Neural cell (in vitro differentiated cells): ENCODE results near the gene SLC12A4. TPM values are rescaled to one million over a fixed set of nuclear protein-coding genes. Genes with fewer than 3 reads are reported as not detected.

Experiments used
- H2AFZ ChIP-seq: fragments of 200-600, 300-800 bp; sonication (generic), shearing (Covaris generic); 2 replicates; pipeline ENCODE4 v1.6.0; 2014; ENCODE audit warnings: low read depth, mild to moderate bottlenecking, antibody characterized with exemption, low read length, moderate library complexity
- H3F3A ChIP-seq: fragments of 200-600 bp; shearing (Covaris generic); 2 replicates; pipeline ENCODE4 v1.6.1; 2016; ENCODE audit warnings: mild to moderate bottlenecking, moderate library complexity, mixed read lengths, antibody characterized with exemption, low read length; ENCODE audit not compliant: insufficient read depth, poor library complexity, severe bottlenecking
- H3K27ac ChIP-seq: fragments of 200-600, 300-800 bp; sonication (generic), shearing (Covaris generic); 2 replicates; pipeline ENCODE4 v1.5.1; 2014; ENCODE audit warnings: mild to moderate bottlenecking, low read length, moderate library complexity
- H3K27me3 ChIP-seq: fragments of 300-800, 200-600 bp; sonication (generic), shearing (Covaris generic); 2 replicates; pipeline ENCODE4 v1.6.0; 2014; ENCODE audit warnings: mild to moderate bottlenecking, low read depth, low read length, moderate library complexity; ENCODE audit not compliant: insufficient read depth
- H3K36me3 ChIP-seq: fragments of 300-800, 200-600 bp; sonication (generic), shearing (Covaris generic); 2 replicates; pipeline ENCODE4 v1.5.1; 2014; ENCODE audit warnings: mild to moderate bottlenecking, antibody characterized with exemption, low read length, moderate library complexity; ENCODE audit not compliant: insufficient read depth
- H3K4me2 ChIP-seq: fragments of 300-800, 200-600 bp; sonication (generic), shearing (Covaris generic); 2 replicates; pipeline ENCODE4 v1.6.0; 2014; ENCODE audit warnings: mild to moderate bottlenecking, low read length
- H3K4me3 ChIP-seq: fragments of 300-800, 200-600 bp; sonication (generic), shearing (Covaris generic); 2 replicates; pipeline ENCODE4 v1.5.1; 2014; ENCODE audit warnings: mild to moderate bottlenecking, low read length, moderate library complexity
- H3K79me2 ChIP-seq: fragments of 200-600 bp; shearing (Covaris generic); replicated peaks from 2 replicates; pipeline ENCODE4 v1.6.0; 2014; ENCODE audit warnings: mild to moderate bottlenecking, low read length, moderate library complexity; ENCODE audit not compliant: insufficient read depth
- H3K9ac ChIP-seq: fragments of 300-800, 200-600 bp; sonication (generic), shearing (Covaris generic); 2 replicates; pipeline ENCODE4 v1.6.1; 2016; ENCODE audit warnings: mild to moderate bottlenecking, low read length, mixed read lengths
- H3K9me2 ChIP-seq: fragments of 200-600 bp; shearing (Covaris generic); 2 replicates; pipeline ENCODE4 v1.6.1; 2016; ENCODE audit warnings: mild to moderate bottlenecking, low read length, mixed read lengths; ENCODE audit not compliant: insufficient read depth
- H3K9me3 ChIP-seq: fragments of 200-600, 300-800 bp; sonication (generic), shearing (Covaris generic); 2 replicates; pipeline ENCODE4 v1.6.1; 2016; ENCODE audit warnings: mild to moderate bottlenecking, mixed run types, low read length, moderate library complexity, mixed read lengths
- H4K20me1 ChIP-seq: fragments of 200-600 bp; shearing (Covaris generic); 2 replicates; pipeline ENCODE4 v1.6.1; 2016; ENCODE audit warnings: mild to moderate bottlenecking, mixed run types; ENCODE audit not compliant: insufficient read depth
- EP300 ChIP-seq: fragments of 450-650 bp; conservative IDR thresholded peaks from 2 replicates; pipeline ENCODE4 v1.6.1; 2014; ENCODE audit warnings: antibody characterized with exemption, mild to moderate bottlenecking, moderate library complexity; ENCODE audit not compliant: poor library complexity, severe bottlenecking
- EZH2 ChIP-seq: fragments of 200-600, 300-800 bp; shearing (Covaris generic), sonication (generic); IDR thresholded peaks from 2 replicates; pipeline ENCODE4 v1.6.1; 2014; ENCODE audit warnings: antibody characterized with exemption, low read length, borderline replicate concordance, mild to moderate bottlenecking; ENCODE audit not compliant: insufficient read depth, poor library complexity, severe bottlenecking
- MXI1 ChIP-seq: fragments of 450-650 bp; conservative IDR thresholded peaks from 2 replicates; pipeline ENCODE4 v1.6.1; 2014; ENCODE audit warnings: antibody characterized with exemption, mild to moderate bottlenecking; ENCODE audit not compliant: poor library complexity, severe bottlenecking
- POLR2AphosphoS5 ChIP-seq: IDR thresholded peaks from 2 replicates; pipeline ENCODE4 v1.6.1; 2012
- RAD21 ChIP-seq: fragments of 450-650 bp; conservative IDR thresholded peaks from 2 replicates; pipeline ENCODE4 v1.6.1; 2014; ENCODE audit warnings: antibody characterized with exemption, mild to moderate bottlenecking, moderate library complexity
- SMC3 ChIP-seq: fragments of 450-650 bp; conservative IDR thresholded peaks from 2 replicates; pipeline ENCODE4 v1.6.1; 2014; ENCODE audit warnings: antibody characterized with exemption, mild to moderate bottlenecking, moderate library complexity; ENCODE audit not compliant: poor library complexity
- TAF1 ChIP-seq: IDR thresholded peaks from 2 replicates; pipeline ENCODE4 v1.6.1; 2012; ENCODE audit warnings: low read depth
- polyA plus RNA-seq: library from polyadenylated mRNA; depleted of rRNA; stranded (reverse); fragments of >200 nt; gene quantifications from 2 replicates; pipeline ENCODE4 v1.2.3, GENCODE V29; 2014
- TF ChIP-seq, protein P1 (sequence below): IDR thresholded peaks from 2 replicates; pipeline ENCODE4 v1.6.1; 2012; ENCODE audit warnings: borderline replicate concordance
- TF ChIP-seq, protein P2 (sequence below): fragments of 450-650 bp; IDR thresholded peaks from 2 replicates; pipeline ENCODE4 v1.5.1; 2014; ENCODE audit warnings: antibody characterized with exemption, mild to moderate bottlenecking, moderate library complexity; ENCODE audit not compliant: poor library complexity, severe bottlenecking

Gene SLC12A4
- polyA plus RNA-seq, 1 donor from 2014 or later: 0.11 TPM

DNA sequence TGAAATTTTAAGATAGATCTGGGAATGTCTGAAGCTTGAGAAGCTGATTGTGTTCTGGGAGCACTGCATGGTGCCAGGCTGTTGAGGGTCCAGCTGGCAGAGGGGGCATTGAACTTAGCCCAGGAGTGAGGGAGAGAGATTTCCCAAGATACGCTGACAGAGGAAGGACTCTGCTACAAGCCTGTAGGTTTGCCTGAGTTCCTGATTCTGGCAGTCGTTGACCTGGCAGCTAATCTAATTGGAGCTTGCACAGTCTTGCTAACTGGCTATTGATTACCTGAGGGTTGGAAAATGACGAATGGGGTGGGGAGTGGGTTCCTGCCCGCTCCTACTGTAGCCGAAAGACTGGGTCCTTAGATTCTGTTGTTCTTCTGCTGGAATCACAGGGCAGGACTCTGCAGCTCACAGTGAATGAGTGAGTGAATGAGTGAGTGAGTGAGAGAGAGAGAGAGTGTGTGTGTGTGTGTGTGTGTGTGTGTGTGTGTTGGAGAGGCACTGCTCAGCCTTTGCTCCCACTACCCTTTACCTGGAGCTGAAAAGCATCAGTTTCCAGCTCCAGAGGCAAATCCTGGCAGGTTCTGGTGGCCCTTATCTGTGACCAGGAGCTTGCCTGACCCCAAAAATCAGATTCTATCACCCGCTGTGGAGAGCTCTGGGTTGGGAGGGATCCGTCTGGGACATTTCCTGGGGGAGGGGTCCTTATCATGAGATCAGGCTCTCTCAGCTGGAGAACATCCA, 53.5 kb downstream of the SLC12A4 start:
- Histone ChIP-seq H4K20me1 (no peaks in the 10 kb centered on the region), H3K79me2 (no peaks in the 10 kb centered on the region), H3K9me2 (no peaks in the 10 kb centered on the region), H3K27ac (no peak overlapping the region), H3F3A (no peaks in the 10 kb centered on the region), H3K36me3 (no peaks in the 10 kb centered on the region), H2AFZ (no peak overlapping the region), H3K4me3 (no peak overlapping the region), H3K9me3 (no peaks in the 10 kb centered on the region), H3K4me2 (no peak overlapping the region), H3K27me3 (no peaks in the 10 kb centered on the region), H3K9ac (no peak overlapping the region)
- TF ChIP-seq RAD21: no peak
- TF ChIP-seq MXI1: no peak
- TF ChIP-seq, protein P1, sequence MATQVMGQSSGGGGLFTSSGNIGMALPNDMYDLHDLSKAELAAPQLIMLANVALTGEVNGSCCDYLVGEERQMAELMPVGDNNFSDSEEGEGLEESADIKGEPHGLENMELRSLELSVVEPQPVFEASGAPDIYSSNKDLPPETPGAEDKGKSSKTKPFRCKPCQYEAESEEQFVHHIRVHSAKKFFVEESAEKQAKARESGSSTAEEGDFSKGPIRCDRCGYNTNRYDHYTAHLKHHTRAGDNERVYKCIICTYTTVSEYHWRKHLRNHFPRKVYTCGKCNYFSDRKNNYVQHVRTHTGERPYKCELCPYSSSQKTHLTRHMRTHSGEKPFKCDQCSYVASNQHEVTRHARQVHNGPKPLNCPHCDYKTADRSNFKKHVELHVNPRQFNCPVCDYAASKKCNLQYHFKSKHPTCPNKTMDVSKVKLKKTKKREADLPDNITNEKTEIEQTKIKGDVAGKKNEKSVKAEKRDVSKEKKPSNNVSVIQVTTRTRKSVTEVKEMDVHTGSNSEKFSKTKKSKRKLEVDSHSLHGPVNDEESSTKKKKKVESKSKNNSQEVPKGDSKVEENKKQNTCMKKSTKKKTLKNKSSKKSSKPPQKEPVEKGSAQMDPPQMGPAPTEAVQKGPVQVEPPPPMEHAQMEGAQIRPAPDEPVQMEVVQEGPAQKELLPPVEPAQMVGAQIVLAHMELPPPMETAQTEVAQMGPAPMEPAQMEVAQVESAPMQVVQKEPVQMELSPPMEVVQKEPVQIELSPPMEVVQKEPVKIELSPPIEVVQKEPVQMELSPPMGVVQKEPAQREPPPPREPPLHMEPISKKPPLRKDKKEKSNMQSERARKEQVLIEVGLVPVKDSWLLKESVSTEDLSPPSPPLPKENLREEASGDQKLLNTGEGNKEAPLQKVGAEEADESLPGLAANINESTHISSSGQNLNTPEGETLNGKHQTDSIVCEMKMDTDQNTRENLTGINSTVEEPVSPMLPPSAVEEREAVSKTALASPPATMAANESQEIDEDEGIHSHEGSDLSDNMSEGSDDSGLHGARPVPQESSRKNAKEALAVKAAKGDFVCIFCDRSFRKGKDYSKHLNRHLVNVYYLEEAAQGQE: no peak
- no peak for TF ChIP-seq TAF1
- TF ChIP-seq, protein P2, sequence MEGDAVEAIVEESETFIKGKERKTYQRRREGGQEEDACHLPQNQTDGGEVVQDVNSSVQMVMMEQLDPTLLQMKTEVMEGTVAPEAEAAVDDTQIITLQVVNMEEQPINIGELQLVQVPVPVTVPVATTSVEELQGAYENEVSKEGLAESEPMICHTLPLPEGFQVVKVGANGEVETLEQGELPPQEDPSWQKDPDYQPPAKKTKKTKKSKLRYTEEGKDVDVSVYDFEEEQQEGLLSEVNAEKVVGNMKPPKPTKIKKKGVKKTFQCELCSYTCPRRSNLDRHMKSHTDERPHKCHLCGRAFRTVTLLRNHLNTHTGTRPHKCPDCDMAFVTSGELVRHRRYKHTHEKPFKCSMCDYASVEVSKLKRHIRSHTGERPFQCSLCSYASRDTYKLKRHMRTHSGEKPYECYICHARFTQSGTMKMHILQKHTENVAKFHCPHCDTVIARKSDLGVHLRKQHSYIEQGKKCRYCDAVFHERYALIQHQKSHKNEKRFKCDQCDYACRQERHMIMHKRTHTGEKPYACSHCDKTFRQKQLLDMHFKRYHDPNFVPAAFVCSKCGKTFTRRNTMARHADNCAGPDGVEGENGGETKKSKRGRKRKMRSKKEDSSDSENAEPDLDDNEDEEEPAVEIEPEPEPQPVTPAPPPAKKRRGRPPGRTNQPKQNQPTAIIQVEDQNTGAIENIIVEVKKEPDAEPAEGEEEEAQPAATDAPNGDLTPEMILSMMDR: no peak

DNA sequence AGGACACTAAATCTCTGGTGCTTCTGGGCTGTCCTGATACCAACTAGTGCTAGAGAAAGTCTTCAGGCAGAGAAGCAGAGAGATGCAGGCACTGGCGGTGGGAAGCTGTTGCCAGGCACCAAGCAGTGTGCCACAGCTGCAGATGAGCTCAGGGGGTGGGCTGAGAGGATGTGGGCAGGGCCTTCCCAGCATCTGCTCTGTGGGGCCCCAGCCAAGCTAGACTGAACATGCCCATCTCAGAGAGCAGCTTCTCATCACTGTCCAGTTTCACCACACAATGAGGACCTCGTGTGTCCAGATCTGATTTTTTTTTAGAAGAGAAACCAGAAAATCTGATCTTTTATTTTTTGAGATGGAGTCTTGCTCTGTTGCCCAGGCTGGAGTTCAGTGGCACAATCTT, 58.3 kb downstream of the SLC12A4 start:
- H2AFZ ChIP-seq: no peak overlapping the region
- no peak overlapping the region for H3K9ac ChIP-seq
- no peak overlapping the region for H3K4me3 ChIP-seq
- H3K27me3 ChIP-seq: no peaks in the 10 kb centered on the region
- H3F3A ChIP-seq: no peaks in the 10 kb centered on the region
- H4K20me1 ChIP-seq: no peaks in the 10 kb centered on the region
- no peaks in the 10 kb centered on the region for H3K36me3 ChIP-seq
- no peaks in the 10 kb centered on the region for H3K79me2 ChIP-seq
- TF ChIP-seq TAF1 (no peak), SMC3 (no peak), RAD21 (no peak), POLR2AphosphoS5 (no peak), EP300 (no peak), MXI1 (no peak), EZH2 (no peak)
- TF ChIP-seq, protein P1: no peak
- TF ChIP-seq, protein P2: no peak
- H3K27ac ChIP-seq: no peak overlapping the region
- no peaks in the 10 kb centered on the region for H3K9me2 ChIP-seq
- no peak overlapping the region for H3K4me2 ChIP-seq
- no peaks in the 10 kb centered on the region for H3K9me3 ChIP-seq
